ENCODE measurements around the gene ST8SIA4.

ST8SIA4 gene

DNA sequence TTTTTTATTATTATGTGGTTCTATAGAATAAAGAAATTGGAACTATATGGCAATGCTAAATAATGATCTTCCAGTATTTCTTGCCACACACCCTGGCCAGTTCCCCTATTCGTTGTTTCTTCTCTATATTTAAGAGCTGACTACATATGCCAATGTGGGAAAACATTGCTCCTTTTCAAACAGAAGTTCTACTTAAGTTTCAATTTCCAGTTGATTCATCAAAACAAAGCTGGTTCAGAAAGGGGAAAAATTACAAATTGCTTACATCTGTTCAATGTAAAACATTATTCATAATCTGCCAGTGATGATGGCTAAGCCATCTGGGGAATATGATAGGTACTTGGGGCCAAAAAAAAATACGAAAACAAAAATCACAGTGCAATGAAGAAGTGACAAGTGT lies 76.9 kb downstream of the ST8SIA4 start:
- Histone ChIP-seq H3F3A (ENCODE audit: insufficient read depth, low read length) (no peaks in the 10 kb centered on the region), H3K79me2 (ENCODE audit: insufficient read depth, low read length) (no peaks in the 10 kb centered on the region), H3K9me2 (ENCODE audit: low read depth, low read length) (no peaks in the 10 kb centered on the region), H4K20me1 (ENCODE audit: insufficient read depth, low read length) (no peaks in the 10 kb centered on the region), H3K27me3 (ENCODE audit: insufficient read depth, low read length) (no peaks in the 10 kb centered on the region), H3K9me3 (ENCODE audit: low read length) (no peaks in the 10 kb centered on the region), H3K36me3 (ENCODE audit: insufficient read depth, low read length) (no peaks in the 10 kb centered on the region; the same call in 1 of the 2 replicates), H2AFZ (ENCODE audit: low read length) (no peak overlapping the region), H3K4me3 (ENCODE audit: low read depth, low read length, poor library complexity, severe bottlenecking) (no peak overlapping the region), H3K4me2 (ENCODE audit: low read length) (no peak overlapping the region), H3K4me1 (ENCODE audit: insufficient read depth, low read length, severe bottlenecking) (peaks cover 18% of the 10 kb centered on the region), H3K9ac (ENCODE audit: low read length) (no peak overlapping the region), H3K27ac (ENCODE audit: low read depth, low read length, poor library complexity, severe bottlenecking) (no peak overlapping the region)
- TF ChIP-seq CTCF (IDR thresholded peaks at IDR 0.05; ENCODE audit: low read length), result no peak
- TF ChIP-seq EZH2 (IDR thresholded peaks at IDR 0.05; ENCODE audit: borderline replicate concordance, low read length), result no peak

- H3K27ac ChIP-seq (ENCODE audit: low read depth, low read length, poor library complexity, severe bottlenecking), result no peak overlapping the region
- no peak overlapping the region for H2AFZ ChIP-seq (ENCODE audit: low read length)
- H3K9ac ChIP-seq (ENCODE audit: low read length), result no peak overlapping the region
- no peak overlapping the region for H3K4me2 ChIP-seq (ENCODE audit: low read length)
- no peaks in the 10 kb centered on the region for H3K27me3 ChIP-seq (ENCODE audit: insufficient read depth, low read length)
- no peaks in the 10 kb centered on the region for H3K79me2 ChIP-seq (ENCODE audit: insufficient read depth, low read length)
- H3K4me3 ChIP-seq (ENCODE audit: low read depth, low read length, poor library complexity, severe bottlenecking), result no peak overlapping the region
- no peaks in the 10 kb centered on the region for H3K9me3 ChIP-seq (ENCODE audit: low read length)
- peaks cover 18% of the 10 kb centered on the region for H3K4me1 ChIP-seq (ENCODE audit: insufficient read depth, low read length, severe bottlenecking)
- no peaks in the 10 kb centered on the region for H3F3A ChIP-seq (ENCODE audit: insufficient read depth, low read length)
- no peaks in the 10 kb centered on the region for H4K20me1 ChIP-seq (ENCODE audit: insufficient read depth, low read length)
- H3K9me2 ChIP-seq (ENCODE audit: low read depth, low read length), result no peaks in the 10 kb centered on the region
- no peaks in the 10 kb centered on the region for H3K36me3 ChIP-seq (ENCODE audit: insufficient read depth, low read length)
- TF ChIP-seq EZH2 (IDR thresholded peaks at IDR 0.05; ENCODE audit: borderline replicate concordance, low read length), result no peak
- TF ChIP-seq CTCF (IDR thresholded peaks at IDR 0.05; ENCODE audit: low read length), result no peak
Measured at GRCh38 chr5:100824635-100825034, 78.4 kb downstream of the ST8SIA4 start.

DNA sequence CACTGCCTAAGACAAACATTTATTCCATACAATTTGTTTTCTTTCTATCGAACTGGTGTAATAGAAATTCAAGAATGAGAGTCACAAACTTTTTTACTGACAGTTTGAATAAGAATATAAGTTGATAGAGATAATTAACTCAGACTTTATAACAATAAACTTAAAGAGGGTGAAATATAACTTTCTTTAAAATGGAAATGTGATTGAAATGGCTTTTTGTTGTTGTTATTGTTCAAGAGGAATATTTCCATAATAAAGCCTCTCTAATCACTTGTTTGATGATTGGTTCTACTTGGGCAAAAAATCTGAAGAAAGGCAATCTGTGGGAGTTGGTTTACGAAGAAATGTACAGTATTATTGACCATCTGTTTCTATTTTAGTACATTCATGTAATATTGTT lies 79.3 kb downstream of the ST8SIA4 start:
- Histone ChIP-seq H2AFZ (ENCODE audit: low read length) (no peak overlapping the region), H3K9me2 (ENCODE audit: low read depth, low read length) (no peaks in the 10 kb centered on the region), H3K4me2 (ENCODE audit: low read length) (no peak overlapping the region), H3K27me3 (ENCODE audit: insufficient read depth, low read length) (no peaks in the 10 kb centered on the region), H3K9me3 (ENCODE audit: low read length) (no peaks in the 10 kb centered on the region), H3K9ac (ENCODE audit: low read length) (no peak overlapping the region), H3K36me3 (ENCODE audit: insufficient read depth, low read length) (no peaks in the 10 kb centered on the region), H3K27ac (ENCODE audit: low read depth, low read length, poor library complexity, severe bottlenecking) (no peak overlapping the region), H4K20me1 (ENCODE audit: insufficient read depth, low read length) (no peaks in the 10 kb centered on the region), H3K4me1 (ENCODE audit: insufficient read depth, low read length, severe bottlenecking) (peaks cover 18% of the 10 kb centered on the region), H3K4me3 (ENCODE audit: low read depth, low read length, poor library complexity, severe bottlenecking) (no peak overlapping the region), H3K79me2 (ENCODE audit: insufficient read depth, low read length) (no peaks in the 10 kb centered on the region), H3F3A (ENCODE audit: insufficient read depth, low read length) (no peaks in the 10 kb centered on the region)
- TF ChIP-seq EZH2 (IDR thresholded peaks at IDR 0.05; ENCODE audit: borderline replicate concordance, low read length), result no peak
- TF ChIP-seq CTCF (IDR thresholded peaks at IDR 0.05; ENCODE audit: low read length), result no peak

Measured in OCI-LY1 (cell line).